A549 (cell line): ENCODE data around the gene C2orf72. TPM values are rescaled to one million over a fixed set of nuclear protein-coding genes. Genes with fewer than 3 reads are reported as not detected.
A peak's percentile ranks its signal among the peaks of the same experiment; 100 is the strongest.

Experiments used
- ATAC-seq, 2 experiments: fragments of 200-7000 bp in 1 of 2; fragments of >200 bp in 1 of 2; cut with Nextera tagmentation in 1 of 2; cut with Tn5 transposase in 1 of 2; 3 replicates each; pipeline versions ENCODE4 v1.8.0 to v1.9.1; 2018 to 2020; ENCODE audit warnings: mild to moderate bottlenecking in 1 of 2, moderate library complexity in 1 of 2
- CTCF ChIA-PET: fragments of 300-600 bp; sonication (Branson Sonifier 250); formaldehyde crosslinking; extraction: SDS; loops from one replicate; lab custom pipeline; 2021; ENCODE audit warnings: antibody characterized with exemption, inconsistent platforms; lab: Yijun Ruan, JAX
- POLR2A ChIA-PET: fragments of 350-600 bp; formaldehyde crosslinking; extraction: SDS; loops from one replicate; lab custom pipeline; 2021; ENCODE audit warnings: antibody characterized with exemption, inconsistent platforms; lab: Yijun Ruan, JAX
- DNase-seq, 2 experiments: peaks; one replicate each; pipeline versions ENCODE4 v3.0.0 to v3.0.0-alpha.2; 2011 to 2016; ENCODE audit warnings: low read depth in 1 of 2, low spot score in 1 of 2
- FAIRE-seq: peaks from 2 replicates; lab custom pipeline; 2011; peaks lifted over from hg19 to GRCh38; lab: Jason Lieb, UNC
- H3K27ac ChIP-seq, 2 experiments: fragments of >200 bp; sonication (Bioruptor Twin); formaldehyde crosslinking; 3 replicates each; pipeline ENCODE4 v1.5.1; 2016 to 2017
- H3K4me1 ChIP-seq: fragments of >200 bp; sonication (Bioruptor Twin); formaldehyde crosslinking; 3 replicates; pipeline ENCODE4 v1.6.1; 2016
- H3K4me2 ChIP-seq: fragments of >200 bp; sonication (Bioruptor Twin); formaldehyde crosslinking; 3 replicates; pipeline ENCODE4 v1.6.1; 2016
- H3K4me3 ChIP-seq: fragments of >200 bp; sonication (Bioruptor Twin); formaldehyde crosslinking; 3 replicates; pipeline ENCODE4 v1.5.1; 2016
- H3K9me3 ChIP-seq: fragments of >200 bp; sonication (Bioruptor Twin); formaldehyde crosslinking; 3 replicates; pipeline ENCODE4 v1.6.1; 2016
- ATOH8 ChIP-seq: fragments of 250-450 bp; sonication (Bioruptor Pico); IDR thresholded peaks from 2 replicates; pipeline ENCODE4 v1.5.0; 2020; ENCODE audit warnings: low read depth, mild to moderate bottlenecking, moderate library complexity
- BHLHE40 ChIP-seq: IDR thresholded peaks from 2 replicates; pipeline ENCODE4 v1.6.1; 2012; ENCODE audit warnings: low read depth, low read length, inconsistent platforms
- CHD2 ChIP-seq: fragments of 150-350 bp; IDR thresholded peaks from 2 replicates; pipeline ENCODE4 v1.6.1; 2014; ENCODE audit warnings: low read length; ENCODE audit not compliant: partially characterized antibody
- CHD4 ChIP-seq: fragments of 200-600 bp; sonication (generic); IDR thresholded peaks from 2 replicates; pipeline ENCODE4 v1.6.1; 2016; ENCODE audit warnings: antibody characterized with exemption, mild to moderate bottlenecking, borderline replicate concordance
- EHMT2 ChIP-seq: fragments of 200-600 bp; sonication (generic); IDR thresholded peaks from 2 replicates; pipeline ENCODE4 v1.6.1; 2016; ENCODE audit warnings: antibody characterized with exemption, low read depth, mild to moderate bottlenecking, moderate library complexity
- EP300 ChIP-seq, 2 experiments: fragments of >200 bp; sonication (Bioruptor Twin); formaldehyde crosslinking; IDR thresholded peaks; 2 replicates in 1 of 2; 3 replicates in 1 of 2; pipeline ENCODE4 v1.6.1; 2016 to 2017
- FOSL2 ChIP-seq, 2 experiments: fragments of 450-650 bp in 1 of 2; fragments of >200 bp in 1 of 2; sonication (Bioruptor Twin) in 1 of 2; formaldehyde crosslinking; IDR thresholded peaks; 2 replicates each; pipeline versions ENCODE4 v1.5.0 to v1.6.1; 2016 to 2020; ENCODE audit warnings: mild to moderate bottlenecking in 1 of 2, moderate library complexity in 1 of 2
- GATA3 ChIP-seq: IDR thresholded peaks from 2 replicates; pipeline ENCODE4 v1.6.1; 2012; ENCODE audit warnings: borderline replicate concordance
- HES2 ChIP-seq: fragments of >200 bp; sonication (Bioruptor Twin); formaldehyde crosslinking; IDR thresholded peaks from 2 replicates; pipeline ENCODE4 v1.6.1; 2016
- KDM1A ChIP-seq: fragments of 200-600 bp; sonication (generic); IDR thresholded peaks from 2 replicates; pipeline ENCODE4 v1.6.1; 2016; ENCODE audit warnings: low read depth, mild to moderate bottlenecking
- KDM5A ChIP-seq: fragments of 200-600 bp; sonication (generic); IDR thresholded peaks from 2 replicates; pipeline ENCODE4 v1.6.1; 2016; ENCODE audit warnings: antibody characterized with exemption, mild to moderate bottlenecking
- NPAS2 ChIP-seq: fragments of 250-450 bp; sonication (Bioruptor Pico); IDR thresholded peaks from 2 replicates; pipeline ENCODE4 v1.8.0; 2022; ENCODE audit warnings: mild to moderate bottlenecking, moderate library complexity, borderline replicate concordance
- PHF8 ChIP-seq: fragments of 200-600 bp; sonication (generic); IDR thresholded peaks from 2 replicates; pipeline ENCODE4 v1.6.1; 2016; ENCODE audit warnings: low read depth, mild to moderate bottlenecking, antibody characterized with exemption, moderate library complexity, borderline replicate concordance
- POLR2AphosphoS2 ChIP-seq: conservative IDR thresholded peaks from 2 replicates; pipeline ENCODE4 v1.6.1; 2012; ENCODE audit warnings: low read length, improper control_type of control experiment, inconsistent platforms
- RCOR1 ChIP-seq: fragments of 150-350 bp; IDR thresholded peaks from 2 replicates; pipeline ENCODE4 v1.6.1; 2014; ENCODE audit warnings: antibody characterized with exemption, low read length, low read depth
- REST ChIP-seq: fragments of 200-600 bp; sonication (generic); IDR thresholded peaks from 2 replicates; pipeline ENCODE4 v1.6.1; 2016; ENCODE audit warnings: antibody characterized with exemption, mild to moderate bottlenecking, moderate library complexity
- RFX5 ChIP-seq: fragments of 450-650 bp; IDR thresholded peaks from 2 replicates; pipeline ENCODE4 v1.7.1; 2014; ENCODE audit warnings: antibody characterized with exemption, mild to moderate bottlenecking, moderate library complexity
- RNF2 ChIP-seq: fragments of 200-600 bp; sonication (generic); IDR thresholded peaks from 2 replicates; pipeline ENCODE4 v1.6.1; 2016; ENCODE audit warnings: low read depth, mild to moderate bottlenecking, antibody characterized with exemption, moderate library complexity, borderline replicate concordance
- SMC3 ChIP-seq: fragments of >200 bp; sonication (Bioruptor Twin); formaldehyde crosslinking; IDR thresholded peaks from 3 replicates; pipeline ENCODE4 v1.6.1; 2018; ENCODE audit warnings: inconsistent platforms
- USF2 ChIP-seq: fragments of 450-650 bp; IDR thresholded peaks from 2 replicates; pipeline ENCODE4 v1.6.1; 2014; ENCODE audit warnings: antibody characterized with exemption
- ZC3H11A ChIP-seq: fragments of 450-650 bp; IDR thresholded peaks from 2 replicates; pipeline ENCODE4 v1.6.1; 2014; ENCODE audit warnings: antibody characterized with exemption, mild to moderate bottlenecking
- WGBS: methylation state at CpG from one replicate; pipeline ENCODE4 v1.1.6; 2017; ENCODE audit errors: missing lambda C conversion rate; 5-methylcytosine and 5-hydroxymethylcytosine counted together
- polyA plus RNA-seq, 4 experiments: library from polyadenylated mRNA; depleted of rRNA in 3 of 4; stranded (reverse); fragments of >200 nt; fragmentation: RNase III in 1 of 4; extraction: RNeasy Plus Mini Kit Qiagen cat#74134 plus additional on column Dnase treatment in 1 of 4; gene quantifications; 2 replicates in 3 of 4; 3 replicates in 1 of 4; pipeline ENCODE4 v1.2.3, GENCODE V29; 2011 to 2017

The C2orf72 gene
- polyA plus RNA-seq, 2 of the 4 experiments (the other 2 are of a cell fraction): 4.9 to 7.4 TPM

- TF ChIP-seq POLR2AphosphoS2: no peak
- no peak for TF ChIP-seq GATA3
- no peak for TF ChIP-seq CHD4
- TF ChIP-seq ZC3H11A: no peak
- TF ChIP-seq EP300 (IDR thresholded peaks at IDR 0.05): no peak
- no peak for TF ChIP-seq SMC3
These were observed 10.1 kb downstream of the C2orf72 start (continued) for GRCh38 chr2:231047274-231047922.

GRCh38 chr2:231047923-231048915 lies 10.9 kb downstream of the C2orf72 start:
- FAIRE-seq (no peak), ATAC-seq (no peak), DNase-seq (no peak)
- 80% methylated on average over 10 of the region's 10 CpGs for WGBS
- TF ChIP-seq SMC3: no peak
- no peak for TF ChIP-seq ATOH8
- no peak for TF ChIP-seq BHLHE40
- no peak for TF ChIP-seq CHD4
- no peak overlapping the region for H3K27ac ChIP-seq
- H3K9me3 ChIP-seq: no peaks in the 10 kb centered on the region
- H3K4me3 ChIP-seq: no peak overlapping the region
- ChIA-PET CTCF (interaction anchor here (0.9 to 1.9 kb wide), 4 partner anchors 9 to 179 kb away, joined by 3 to 5 read pairs (median 4); partner anchors contain the start of gene PSMD1), POLR2A (no interaction called here)
- H3K4me1 ChIP-seq: peaks cover 37% of the 10 kb centered on the region
- no peak overlapping the region for H3K4me2 ChIP-seq

- POLR2A ChIA-PET: no interaction called here
- no peak for FAIRE-seq
- Histone ChIP-seq H3K27ac (peak overlapping the region; percentile 71 to 82), H3K9me3 (no peaks in the 10 kb centered on the region), H3K4me1 (peaks cover 37% of the 10 kb centered on the region), H3K4me3 (no peak overlapping the region), H3K4me2 (peak overlapping the region; percentile 76)
- TF ChIP-seq RCOR1: no peak
- TF ChIP-seq KDM1A: no peak
- no peak for TF ChIP-seq RNF2
- no peak for TF ChIP-seq NPAS2 (CRISPR knock-in tag)
- TF ChIP-seq REST: no peak
- no peak for TF ChIP-seq FOSL2 (IDR thresholded peaks at IDR 0.05)
- TF ChIP-seq FOSL2 (CRISPR knock-in tag; IDR thresholded peaks at IDR 0.05): no peak
- TF ChIP-seq EHMT2: no peak
- no peak for TF ChIP-seq HES2
- TF ChIP-seq RFX5: no peak
- TF ChIP-seq USF2: no peak
- no peak for TF ChIP-seq PHF8
- TF ChIP-seq CHD2: no peak
- TF ChIP-seq KDM5A: no peak
- DNase-seq: no peak
- CTCF ChIA-PET: interaction anchor here (1.3 to 1.9 kb wide), 3 partner anchors 13 to 225 kb away, joined by 3 to 5 read pairs (median 4); no protein-coding TSS in a partner anchor
- WGBS: 83% methylated on average over 12 of the region's 12 CpGs
- ATAC-seq: no peak
These were observed 12.1 kb downstream of the C2orf72 start for GRCh38 chr2:231049286-231050017.
